Suppressor macrophage treated with lipopolysaccharide for 1 hour (primary cell): ENCODE measurements around the gene SUFU.
"Not testable (repeated sequence)": the region's sequence is repeated elsewhere in the genome, so short reads cannot be mapped to it uniquely, and the experiment has no call there.

Source experiments
- DNase-seq, 3 donors: peaks; one replicate each; pipeline ENCODE4 v3.0.0-alpha.2; 2020 to 2022

Gene SUFU

GRCh38 chr10:102484021-102484420 lies 19.8 kb upstream of the SUFU start:
- DNase-seq = no peak

GRCh38 chr10:102485093-102485784 lies 18.5 kb upstream of the SUFU start:
- DNase-seq = no peak

GRCh38 chr10:102491136-102491535 lies 12.6 kb upstream of the SUFU start:
- DNase-seq = no peak

- DNase-seq = no peak
Observed at GRCh38 chr10:102492344-102492939, 11.3 kb upstream of the SUFU start.

GRCh38 chr10:102492983-102493382 lies 10.8 kb upstream of the SUFU start:
- no peak for DNase-seq

- no peak for DNase-seq
Observed at GRCh38 chr10:102493771-102494170, 10.0 kb upstream of the SUFU start.

- no peak for DNase-seq
Observed at GRCh38 chr10:102497545-102497944, 6.2 kb upstream of the SUFU start.

- DNase-seq = peak; percentile 17 to 26 (median 18)
Observed at GRCh38 chr10:102499356-102499755, 4.4 kb upstream of the SUFU start.

- not testable (repeated sequence) for DNase-seq
Observed at GRCh38 chr10:102500686-102501085, 3.1 kb upstream of the SUFU start.

GRCh38 chr10:102501201-102502028 lies 2.4 kb upstream of the SUFU start:
- peak in 2 of 3 donors; percentile 14 to 32 for DNase-seq

- DNase-seq = peak; percentile 99
Observed at GRCh38 chr10:102502029-102502336, 1.8 kb upstream of the SUFU start.

GRCh38 chr10:102502337-102503151 lies 1.2 kb upstream of the SUFU start, which contains the start of gene ACTR1A:
Gene ACTR1A, minus strand, starts transcription at chr10:102502712. Its CDS starts 65 bp downstream, at chr10:102502647.
- peak; percentile 97 to 99 (median 99) for DNase-seq

GRCh38 chr10:102504179-102504975 lies 605 bp downstream of the SUFU start:
- DNase-seq = peak; percentile 50 to 62 (median 56)

GRCh38 chr10:102504976-102505300 lies 1.2 kb downstream of the SUFU start:
- DNase-seq = no peak

- DNase-seq = no peak
Observed at GRCh38 chr10:102505462-102506115, 1.8 kb downstream of the SUFU start.

GRCh38 chr10:102507521-102507920 lies 3.7 kb downstream of the SUFU start:
- DNase-seq = no peak

GRCh38 chr10:102508506-102508905 lies 4.7 kb downstream of the SUFU start:
- DNase-seq = no peak

- peak; percentile 72 to 82 (median 82) for DNase-seq
Observed at GRCh38 chr10:102509387-102509786, 5.6 kb downstream of the SUFU start.

- peak; percentile 46 to 50 (median 46) for DNase-seq
Observed at GRCh38 chr10:102511583-102512274, 8.0 kb downstream of the SUFU start.

GRCh38 chr10:102514487-102515311 lies 10.9 kb downstream of the SUFU start:
- DNase-seq = no peak
